Mesothelial cell of epicardium (in vitro differentiated cells): ENCODE measurements around the gene AP4M1. TPM values are rescaled to one million over a fixed set of nuclear protein-coding genes. Genes with fewer than 3 reads are reported as not detected.
A peak's percentile ranks its signal among the peaks of the same experiment; 100 is the strongest.

Experiments
- DNase-seq, 2 experiments: peaks; one replicate each; pipeline ENCODE4 v3.0.0; 2021; ENCODE audit warnings: low spot score in 2 of 2; ENCODE audit not compliant: unreplicated experiment in 2 of 2
- H3K27ac Mint-ChIP-seq: 2 replicates; pipeline ENCODE4 v1.8.0; 2021; ENCODE audit warnings: mixed read lengths
- H3K27me3 Mint-ChIP-seq: 2 replicates; pipeline ENCODE4 v1.8.0; 2021; ENCODE audit warnings: low read depth, mixed read lengths
- H3K36me3 Mint-ChIP-seq: 2 replicates; pipeline ENCODE4 v1.8.0; 2021; ENCODE audit warnings: mixed read lengths
- H3K4me1 Mint-ChIP-seq: 2 replicates; pipeline ENCODE4 v1.8.0; 2021; ENCODE audit warnings: mixed read lengths
- H3K4me3 Mint-ChIP-seq: 2 replicates; pipeline ENCODE4 v1.8.0; 2021; ENCODE audit warnings: mild to moderate bottlenecking, moderate library complexity, mixed read lengths
- H3K9me3 Mint-ChIP-seq: 2 replicates; pipeline ENCODE4 v1.8.0; 2021; ENCODE audit warnings: mixed read lengths
- CTCF ChIP-seq: fragments of 200-600 bp; sonication (generic); IDR thresholded peaks from one replicate; pipeline ENCODE4 v1.5.0; 2021; ENCODE audit warnings: antibody characterized with exemption; ENCODE audit not compliant: unreplicated experiment
- total RNA-seq: library from RNA; stranded (reverse); gene quantifications from 3 replicates; pipeline ENCODE4 v1.2.1, GENCODE V29; 2021

Gene AP4M1
- total RNA-seq, 1 donor from 2014 or later, result 25.6 TPM

DNA sequence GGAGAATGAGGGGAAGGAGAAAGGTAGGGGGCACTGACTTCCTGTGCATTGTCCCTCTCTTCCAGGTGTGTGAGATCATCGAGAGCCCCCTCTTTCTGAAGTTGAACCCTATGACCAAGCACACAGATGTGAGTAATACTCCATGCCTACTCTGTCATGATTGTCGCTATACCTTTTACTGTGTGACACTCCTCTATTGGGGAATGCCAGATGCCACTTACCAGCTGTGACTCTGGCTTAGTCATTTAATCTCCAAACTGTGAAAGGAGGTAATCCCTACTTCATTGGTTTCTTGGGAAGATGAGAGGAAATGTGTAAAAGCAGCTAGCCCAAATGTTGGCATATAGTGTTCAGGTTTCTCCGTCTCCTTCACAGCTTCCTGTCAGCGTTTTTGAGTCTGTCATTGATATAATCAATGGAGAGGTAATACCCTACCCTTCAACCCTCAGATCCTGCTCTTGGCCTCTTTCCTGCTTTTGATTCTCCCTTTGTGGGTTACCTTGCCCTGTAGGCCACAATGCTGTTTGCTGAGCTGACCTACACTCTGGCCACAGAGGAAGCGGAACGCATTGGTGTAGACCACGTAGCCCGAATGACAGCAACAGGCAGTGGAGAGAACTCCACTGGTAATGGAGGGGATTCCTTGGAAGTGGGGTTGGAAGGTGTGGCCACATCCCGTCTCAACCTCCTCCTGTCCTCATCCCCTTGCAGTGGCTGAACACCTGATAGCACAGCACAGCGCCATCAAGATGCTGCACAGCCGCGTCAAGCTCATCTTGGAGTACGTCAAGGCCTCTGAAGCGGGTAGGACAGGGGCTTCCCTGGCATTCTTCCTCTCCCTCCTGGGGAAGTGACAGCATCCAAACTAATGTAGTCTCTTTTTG lies 10.7 kb upstream of the AP4M1 start:
- no peak for TF ChIP-seq CTCF
- Mint-ChIP-seq H3K4me1 (peaks cover 17% of the 10 kb centered on the region), H3K27me3 (no peaks in the 10 kb centered on the region), H3K36me3 (peaks cover 45% of the 10 kb centered on the region), H3K4me3 (peak overlapping the region; percentile 43), H3K27ac (no peak overlapping the region), H3K9me3 (no peaks in the 10 kb centered on the region)
- no peak for DNase-seq

DNA sequence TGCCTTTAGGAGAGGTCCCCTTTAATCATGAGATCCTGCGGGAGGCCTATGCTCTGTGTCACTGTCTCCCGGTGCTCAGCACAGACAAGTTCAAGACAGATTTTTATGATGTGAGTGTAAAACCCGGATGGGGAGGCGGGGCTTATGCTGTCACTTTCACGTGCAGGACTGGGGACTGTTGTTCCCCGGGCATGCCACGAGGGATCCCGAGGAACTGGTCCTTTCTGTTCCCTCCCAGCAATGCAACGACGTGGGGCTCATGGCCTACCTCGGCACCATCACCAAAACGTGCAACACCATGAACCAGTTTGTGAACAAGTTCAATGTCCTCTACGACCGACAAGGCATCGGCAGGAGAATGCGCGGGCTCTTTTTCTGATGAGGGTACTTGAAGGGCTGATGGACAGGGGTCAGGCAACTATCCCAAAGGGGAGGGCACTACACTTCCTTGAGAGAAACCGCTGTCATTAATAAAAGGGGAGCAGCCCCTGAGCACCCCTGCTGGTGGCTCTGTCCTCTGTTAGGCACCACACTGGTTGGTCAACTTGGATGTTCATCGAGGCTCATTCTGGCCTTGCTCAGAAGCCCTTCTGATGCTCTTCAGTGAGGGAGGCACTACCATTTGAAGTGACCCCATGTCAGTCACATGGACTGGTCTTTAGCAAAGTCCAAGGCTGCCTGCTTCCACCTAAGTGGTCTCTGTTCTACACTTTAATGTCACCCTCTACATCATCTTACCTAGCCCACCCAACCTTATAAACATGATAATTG lies 9.8 kb upstream of the AP4M1 start:
- peaks cover 17% of the 10 kb centered on the region for H3K4me1 Mint-ChIP-seq
- no peaks in the 10 kb centered on the region for H3K27me3 Mint-ChIP-seq
- no peak for DNase-seq
- peak overlapping the region; percentile 30 for H3K27ac Mint-ChIP-seq
- TF ChIP-seq CTCF, result no peak
- no peak overlapping the region for H3K4me3 Mint-ChIP-seq
- H3K9me3 Mint-ChIP-seq, result no peaks in the 10 kb centered on the region
- peaks cover 48% of the 10 kb centered on the region for H3K36me3 Mint-ChIP-seq

DNA sequence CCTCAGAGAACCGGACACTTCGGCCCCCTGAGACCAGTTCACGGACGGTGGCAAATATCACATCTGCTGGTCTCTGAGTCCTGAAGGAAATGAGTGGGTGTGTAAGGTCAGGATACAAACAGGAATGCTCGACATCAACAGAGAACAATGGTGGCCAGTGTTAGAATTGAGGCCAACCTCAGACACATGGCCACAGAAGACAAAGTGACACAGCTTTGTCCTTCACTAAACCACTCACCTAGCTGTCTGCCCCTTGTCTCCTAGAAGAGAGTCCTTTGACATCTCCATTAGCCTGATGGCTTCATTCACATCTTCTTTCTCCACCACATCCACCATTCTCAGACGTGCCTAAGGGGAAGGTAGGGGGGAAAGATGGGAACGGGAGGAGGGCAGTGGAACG lies 8.4 kb upstream of the AP4M1 start:
- Mint-ChIP-seq H3K36me3 (peaks cover 59% of the 10 kb centered on the region), H3K9me3 (no peaks in the 10 kb centered on the region), H3K4me1 (peaks cover 22% of the 10 kb centered on the region), H3K4me3 (no peak overlapping the region), H3K27ac (peak overlapping the region; percentile 30), H3K27me3 (no peaks in the 10 kb centered on the region)
- no peak for DNase-seq
- TF ChIP-seq CTCF, result no peak

DNA sequence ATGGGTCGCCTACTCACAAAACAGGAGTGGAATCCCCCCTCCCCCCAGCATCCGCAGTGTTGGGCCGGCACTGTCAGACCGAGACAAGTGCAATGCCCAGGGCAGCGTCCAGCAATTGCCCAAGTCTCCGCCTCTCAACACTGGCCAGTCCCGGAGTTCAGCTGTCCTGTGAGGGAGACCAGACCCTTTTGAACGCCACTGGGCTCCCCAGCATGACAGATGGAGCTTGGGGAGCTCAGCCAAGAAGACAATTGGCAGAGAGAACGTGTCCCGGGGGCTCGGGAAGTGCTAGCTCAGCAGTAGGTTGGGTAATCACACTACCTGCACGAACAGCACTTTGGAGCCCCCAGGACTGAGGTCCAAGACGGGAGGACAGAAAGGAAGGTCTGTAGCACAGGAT lies 7.9 kb upstream of the AP4M1 start:
- Mint-ChIP-seq H3K27ac (no peak overlapping the region), H3K4me1 (peaks cover 22% of the 10 kb centered on the region), H3K27me3 (no peaks in the 10 kb centered on the region), H3K36me3 (peaks cover 62% of the 10 kb centered on the region), H3K4me3 (no peak overlapping the region), H3K9me3 (no peaks in the 10 kb centered on the region)
- DNase-seq, result no peak
- TF ChIP-seq CTCF, result no peak

GRCh38 chr7:100093925-100094486 lies 7.4 kb upstream of the AP4M1 start:
- no peak overlapping the region for H3K27ac Mint-ChIP-seq
- no peaks in the 10 kb centered on the region for H3K27me3 Mint-ChIP-seq
- H3K9me3 Mint-ChIP-seq, result no peaks in the 10 kb centered on the region
- H3K4me3 Mint-ChIP-seq, result no peak overlapping the region
- H3K4me1 Mint-ChIP-seq, result peaks cover 27% of the 10 kb centered on the region
- no peak for TF ChIP-seq CTCF
- H3K36me3 Mint-ChIP-seq, result peaks cover 66% of the 10 kb centered on the region
- DNase-seq, result no peak
